H9 (cell line): Measurements from ENCODE around the gene HNRNPA3. TPM values are rescaled to one million over a fixed set of nuclear protein-coding genes. Genes with fewer than 3 reads are reported as not detected.
A peak's percentile ranks its signal among the peaks of the same experiment; 100 is the strongest.

ENCODE experiments used
- DNase-seq: peaks from one replicate; pipeline ENCODE4 v3.0.0-alpha.2; 2017
- H2AFZ ChIP-seq: one replicate; pipeline ENCODE4 v1.6.1; 2013; ENCODE audit warnings: mild to moderate bottlenecking, low read length, control low read depth, moderate library complexity
- H2AK5ac ChIP-seq: 2 replicates; pipeline ENCODE4 v1.6.1; 2013; ENCODE audit warnings: low read length, control low read depth, mixed read lengths; ENCODE audit not compliant: insufficient read length
- H2BK120ac ChIP-seq: one replicate; pipeline ENCODE4 v1.6.1; 2013; ENCODE audit warnings: low read depth, mild to moderate bottlenecking, low read length, control low read depth, inconsistent platforms; ENCODE audit not compliant: poor library complexity, severe bottlenecking
- H2BK12ac ChIP-seq: 2 replicates; pipeline ENCODE4 v1.6.1; 2013; ENCODE audit warnings: low read length, control low read depth, mixed read lengths, low read depth; ENCODE audit not compliant: insufficient read length
- H2BK15ac ChIP-seq: 2 replicates; pipeline ENCODE4 v1.6.1; 2013; ENCODE audit warnings: low read depth, low read length, control low read depth
- H2BK20ac ChIP-seq: one replicate; pipeline ENCODE4 v1.6.1; 2013; ENCODE audit warnings: low read depth, mild to moderate bottlenecking, low read length, control low read depth, inconsistent platforms; ENCODE audit not compliant: poor library complexity, severe bottlenecking
- H2BK5ac ChIP-seq: 2 replicates; pipeline ENCODE4 v1.6.1; 2013; ENCODE audit warnings: low read length, control low read depth, mixed read lengths; ENCODE audit not compliant: insufficient read length
- H3K14ac ChIP-seq: 2 replicates; pipeline ENCODE4 v1.6.1; 2013; ENCODE audit warnings: low read length, control low read depth; ENCODE audit not compliant: insufficient read depth
- H3K18ac ChIP-seq: 2 replicates; pipeline ENCODE4 v1.6.1; 2013; ENCODE audit warnings: low read depth, mild to moderate bottlenecking, mixed read lengths, low read length, control low read depth; ENCODE audit not compliant: insufficient read length
- H3K23ac ChIP-seq: 2 replicates; pipeline ENCODE4 v1.6.1; 2013; ENCODE audit warnings: low read length, control low read depth, mixed read lengths, low read depth; ENCODE audit not compliant: insufficient read length
- H3K23me2 ChIP-seq: 2 replicates; pipeline ENCODE4 v1.6.1; 2013; ENCODE audit warnings: low read depth, mild to moderate bottlenecking, mixed read lengths, low read length, control low read depth; ENCODE audit not compliant: insufficient read length, poor library complexity, severe bottlenecking
- H3K27ac ChIP-seq: 2 replicates; pipeline ENCODE4 v1.5.1; 2013; ENCODE audit warnings: low read length, control low read depth, mixed read lengths, low read depth; ENCODE audit not compliant: insufficient read length
- H3K27me3 ChIP-seq: 2 replicates; pipeline ENCODE4 v1.6.1; 2013; ENCODE audit warnings: low read length, control low read depth, inconsistent platforms; ENCODE audit not compliant: insufficient read depth
- H3K4ac ChIP-seq: 2 replicates; pipeline ENCODE4 v1.6.1; 2013; ENCODE audit warnings: low read depth, mild to moderate bottlenecking, control low read depth, inconsistent platforms, low read length, moderate library complexity
- H3K4me1 ChIP-seq: 2 replicates; pipeline ENCODE4 v1.6.1; 2013; ENCODE audit warnings: low read length, control low read depth, inconsistent platforms; ENCODE audit not compliant: insufficient read depth
- H3K4me2 ChIP-seq: 2 replicates; pipeline ENCODE4 v1.6.1; 2013; ENCODE audit warnings: low read length, control low read depth, mixed read lengths; ENCODE audit not compliant: insufficient read length, insufficient read depth
- H3K56ac ChIP-seq: 2 replicates; pipeline ENCODE4 v1.6.1; 2013; ENCODE audit warnings: low read depth, mild to moderate bottlenecking, mixed read lengths, low read length, control low read depth; ENCODE audit not compliant: insufficient read length
- H3K79me1 ChIP-seq: 2 replicates; pipeline ENCODE4 v1.6.1; 2013; ENCODE audit warnings: low read depth, mild to moderate bottlenecking, moderate library complexity, low read length, control low read depth, inconsistent platforms; ENCODE audit not compliant: insufficient read depth, poor library complexity, severe bottlenecking
- H3K79me2 ChIP-seq: 2 replicates; pipeline ENCODE4 v1.6.1; 2013; ENCODE audit warnings: low read length, control low read depth, inconsistent platforms; ENCODE audit not compliant: insufficient read depth
- H3K9ac ChIP-seq: 2 replicates; pipeline ENCODE4 v1.6.1; 2013; ENCODE audit warnings: low read length, control low read depth, mixed read lengths; ENCODE audit not compliant: insufficient read length; ENCODE audit errors: extremely low read depth
- H3K9me3 ChIP-seq: one replicate; pipeline ENCODE4 v1.6.1; 2013; ENCODE audit warnings: low read depth, low read length, inconsistent platforms; ENCODE audit not compliant: control insufficient read depth
- H3T11ph ChIP-seq: one replicate; pipeline ENCODE4 v1.6.1; 2013; ENCODE audit warnings: mild to moderate bottlenecking, low read length, control low read depth, inconsistent platforms
- H4K20me1 ChIP-seq: one replicate; pipeline ENCODE4 v1.6.1; 2013; ENCODE audit not compliant: control insufficient read depth, insufficient read length, insufficient read depth
- H4K5ac ChIP-seq: 2 replicates; pipeline ENCODE4 v1.6.1; 2013; ENCODE audit warnings: low read depth, mild to moderate bottlenecking, mixed read lengths, low read length, control low read depth; ENCODE audit not compliant: insufficient read length
- H4K8ac ChIP-seq: replicated peaks from 2 replicates; pipeline ENCODE4 v1.6.1; 2013; ENCODE audit warnings: low read length, control low read depth, mixed read lengths, low read depth; ENCODE audit not compliant: insufficient read length
- H4K91ac ChIP-seq: 2 replicates; pipeline ENCODE4 v1.6.1; 2013; ENCODE audit warnings: low read depth, mild to moderate bottlenecking, moderate library complexity, mixed read lengths, low read length, control low read depth; ENCODE audit not compliant: insufficient read length
- H3K27ac Mint-ChIP-seq, 3 experiments: 2 replicates in 2 of 3; 3 replicates in 1 of 3; pipeline ENCODE4 v1.8.0; 2020 to 2021; ENCODE audit warnings: mixed read lengths in 3 of 3, mild to moderate bottlenecking in 1 of 3, moderate library complexity in 1 of 3
- H3K27me3 Mint-ChIP-seq: 2 replicates; pipeline ENCODE4 v1.8.0; 2021; ENCODE audit warnings: low read depth, mild to moderate bottlenecking, moderate library complexity, mixed read lengths
- H3K36me3 Mint-ChIP-seq, 3 experiments: 2 replicates in 2 of 3; 3 replicates in 1 of 3; pipeline ENCODE4 v1.8.0; 2020 to 2021; ENCODE audit warnings: low read depth in 3 of 3, mixed read lengths in 3 of 3; ENCODE audit not compliant: insufficient read depth in 1 of 3
- H3K4me1 Mint-ChIP-seq, 2 experiments: 2 replicates each; pipeline ENCODE4 v1.8.0; 2020; ENCODE audit warnings: mixed read lengths in 2 of 2
- H3K4me3 Mint-ChIP-seq, 2 experiments: 2 replicates in 1 of 2; 3 replicates in 1 of 2; pipeline ENCODE4 v1.8.0; 2020 to 2021; ENCODE audit warnings: mild to moderate bottlenecking in 2 of 2, mixed read lengths in 2 of 2, moderate library complexity in 1 of 2
- H3K9me3 Mint-ChIP-seq, 2 experiments: 2 replicates in 1 of 2; 3 replicates in 1 of 2; pipeline ENCODE4 v1.8.0; 2020; ENCODE audit warnings: mild to moderate bottlenecking in 2 of 2, mixed read lengths in 2 of 2, moderate library complexity in 1 of 2
- WGBS: extraction: QIAGEN DNeasy Blood & Tissue Kit; methylation state at CpG from one replicate; pipeline ENCODE4 v1.1.7; 2013; ENCODE audit warnings: missing lambda C conversion rate, low lambda C conversion rate, mixed read lengths; ENCODE audit not compliant: insufficient read length; ENCODE audit errors: extremely low coverage; 5-methylcytosine and 5-hydroxymethylcytosine counted together
- total RNA-seq: library from RNA; stranded (reverse); gene quantifications from 2 replicates; pipeline ENCODE4 v1.2.1, GENCODE V29; 2021
- TF ChIP-seq, protein P1 (sequence below): fragments of 200-600 bp; sonication (generic); conservative IDR thresholded peaks from 3 replicates; pipeline ENCODE4 v1.8.0; 2021; ENCODE audit warnings: antibody characterized with exemption, mild to moderate bottlenecking

The HNRNPA3 gene
- total RNA-seq, 1 experiment from 2014 or later: 405 TPM

- no peak overlapping the region for H2BK20ac ChIP-seq
- TF ChIP-seq, protein P1, sequence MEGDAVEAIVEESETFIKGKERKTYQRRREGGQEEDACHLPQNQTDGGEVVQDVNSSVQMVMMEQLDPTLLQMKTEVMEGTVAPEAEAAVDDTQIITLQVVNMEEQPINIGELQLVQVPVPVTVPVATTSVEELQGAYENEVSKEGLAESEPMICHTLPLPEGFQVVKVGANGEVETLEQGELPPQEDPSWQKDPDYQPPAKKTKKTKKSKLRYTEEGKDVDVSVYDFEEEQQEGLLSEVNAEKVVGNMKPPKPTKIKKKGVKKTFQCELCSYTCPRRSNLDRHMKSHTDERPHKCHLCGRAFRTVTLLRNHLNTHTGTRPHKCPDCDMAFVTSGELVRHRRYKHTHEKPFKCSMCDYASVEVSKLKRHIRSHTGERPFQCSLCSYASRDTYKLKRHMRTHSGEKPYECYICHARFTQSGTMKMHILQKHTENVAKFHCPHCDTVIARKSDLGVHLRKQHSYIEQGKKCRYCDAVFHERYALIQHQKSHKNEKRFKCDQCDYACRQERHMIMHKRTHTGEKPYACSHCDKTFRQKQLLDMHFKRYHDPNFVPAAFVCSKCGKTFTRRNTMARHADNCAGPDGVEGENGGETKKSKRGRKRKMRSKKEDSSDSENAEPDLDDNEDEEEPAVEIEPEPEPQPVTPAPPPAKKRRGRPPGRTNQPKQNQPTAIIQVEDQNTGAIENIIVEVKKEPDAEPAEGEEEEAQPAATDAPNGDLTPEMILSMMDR: no peak
- no peak overlapping the region for H3K27ac ChIP-seq
- Mint-ChIP-seq H3K27ac (0 out of 7 replicates have a peak overlapping the region, but pooled peaks of 1 of the 3 experiments have one; percentile 68), H3K36me3 (peaks cover 16 to 24% (median 21%) of the 10 kb centered on the region in 3 experiments), H3K27me3 (no peaks in the 10 kb centered on the region), H3K9me3 (peaks cover 19 to 22% of the 10 kb centered on the region in 2 experiments), H3K4me1 (peaks cover 40 to 41% of the 10 kb centered on the region in 2 experiments), H3K4me3 (peak overlapping the region; percentile 76 to 90; a peak in 3 of 5 replicates)
- H3K23ac ChIP-seq: no peak overlapping the region
- H3K4me1 ChIP-seq: no peaks in the 10 kb centered on the region
- H2AK5ac ChIP-seq: no peak overlapping the region
- no peak overlapping the region for H3K4me2 ChIP-seq
- H3K14ac ChIP-seq: no peak overlapping the region
- H4K5ac ChIP-seq: no peak overlapping the region
- no peak for DNase-seq
- H2BK12ac ChIP-seq: no peak overlapping the region
- H2BK15ac ChIP-seq: no peak overlapping the region
- no peaks in the 10 kb centered on the region for H3K23me2 ChIP-seq
- H3K79me1 ChIP-seq: no peaks in the 10 kb centered on the region
- H2BK120ac ChIP-seq: no peak overlapping the region
- no peak overlapping the region for H4K91ac ChIP-seq
- H3K79me2 ChIP-seq: peaks cover 40% of the 10 kb centered on the region; the same call in 1 of the 2 replicates
- no CpG with 5 or more reads among the region's 5 CpGs for WGBS
- no peaks in the 10 kb centered on the region for H3K27me3 ChIP-seq
- no peak overlapping the region for H2AFZ ChIP-seq
- H3K9ac ChIP-seq: no peak overlapping the region
- H4K20me1 ChIP-seq: no peaks in the 10 kb centered on the region
- H3K56ac ChIP-seq: no peak overlapping the region
- H3K18ac ChIP-seq: no peak overlapping the region
- H3K9me3 ChIP-seq: peaks cover 5% of the 10 kb centered on the region
- no peak overlapping the region for H2BK5ac ChIP-seq
- H3T11ph ChIP-seq: no peak overlapping the region
- no peak overlapping the region for H4K8ac ChIP-seq
- H3K4ac ChIP-seq: no peak overlapping the region
These were observed 48.8 kb downstream of the HNRNPA3 start for GRCh38 chr2:177261116-177262060.
